ENCODE results near the gene EVC2.

DNA sequence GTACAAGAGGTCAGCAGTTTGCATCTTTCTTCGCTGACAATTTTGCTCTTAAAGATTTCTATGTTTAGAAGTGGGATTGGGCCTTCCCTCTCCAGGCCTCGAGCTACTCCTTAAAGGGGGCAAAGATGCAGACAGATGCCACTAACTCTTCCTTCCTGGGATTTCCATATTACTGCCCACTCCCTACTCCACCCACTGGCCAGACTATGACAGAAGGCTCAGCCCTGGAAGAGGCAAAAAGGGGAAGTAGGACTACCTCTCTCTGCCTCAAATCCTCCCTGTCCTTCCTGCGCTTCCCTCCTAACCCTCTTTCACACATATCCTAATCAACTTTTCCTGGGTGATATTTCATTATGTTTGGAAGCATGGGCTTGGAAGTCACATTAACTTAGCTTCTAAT lies 58.3 kb downstream of the EVC2 start:
- TF ChIP-seq, protein P1, sequence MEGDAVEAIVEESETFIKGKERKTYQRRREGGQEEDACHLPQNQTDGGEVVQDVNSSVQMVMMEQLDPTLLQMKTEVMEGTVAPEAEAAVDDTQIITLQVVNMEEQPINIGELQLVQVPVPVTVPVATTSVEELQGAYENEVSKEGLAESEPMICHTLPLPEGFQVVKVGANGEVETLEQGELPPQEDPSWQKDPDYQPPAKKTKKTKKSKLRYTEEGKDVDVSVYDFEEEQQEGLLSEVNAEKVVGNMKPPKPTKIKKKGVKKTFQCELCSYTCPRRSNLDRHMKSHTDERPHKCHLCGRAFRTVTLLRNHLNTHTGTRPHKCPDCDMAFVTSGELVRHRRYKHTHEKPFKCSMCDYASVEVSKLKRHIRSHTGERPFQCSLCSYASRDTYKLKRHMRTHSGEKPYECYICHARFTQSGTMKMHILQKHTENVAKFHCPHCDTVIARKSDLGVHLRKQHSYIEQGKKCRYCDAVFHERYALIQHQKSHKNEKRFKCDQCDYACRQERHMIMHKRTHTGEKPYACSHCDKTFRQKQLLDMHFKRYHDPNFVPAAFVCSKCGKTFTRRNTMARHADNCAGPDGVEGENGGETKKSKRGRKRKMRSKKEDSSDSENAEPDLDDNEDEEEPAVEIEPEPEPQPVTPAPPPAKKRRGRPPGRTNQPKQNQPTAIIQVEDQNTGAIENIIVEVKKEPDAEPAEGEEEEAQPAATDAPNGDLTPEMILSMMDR (IDR thresholded peaks at IDR 0.05) = no peak
- no peak for TF ChIP-seq POLR2A (IDR thresholded peaks at IDR 0.05; ENCODE audit: low read depth)
- TF ChIP-seq POLR2AphosphoS5 (IDR thresholded peaks at IDR 0.05) = no peak

Measured in esophagus muscularis mucosa (tissue), 3 donors.